Body of pancreas (tissue), 4 donors: ENCODE measurements around the gene MOV10L1. TPM values are rescaled to one million over a fixed set of nuclear protein-coding genes. Genes with fewer than 3 reads are reported as not detected.
"Not testable (repeated sequence)": the region's sequence is repeated elsewhere in the genome, so short reads cannot be mapped to it uniquely, and the experiment has no call there.

ENCODE experiments used
- ATAC-seq: fragments of 150-250 bp; one replicate; pipeline ENCODE4 v1.9.1; 2016
- DNase-seq, 4 donors: peaks; one replicate each; pipeline ENCODE4 v3.0.0-alpha.2; 2019
- H3K27ac ChIP-seq, 4 donors: fragments of 200-600 bp; sonication (generic); 1 replicate in 3 of 4; 2 replicates in 1 of 4; pipeline versions ENCODE4 v1.5.1 to v1.6.1; 2016 to 2019; ENCODE audit warnings: mild to moderate bottlenecking in 1 of 4, mixed read lengths in 1 of 4, moderate library complexity in 1 of 4
- H3K27me3 ChIP-seq, 2 donors: fragments of 200-600 bp; sonication (generic); one replicate each; pipeline ENCODE4 v1.6.0; 2016; ENCODE audit warnings: mild to moderate bottlenecking in 1 of 2
- H3K36me3 ChIP-seq, 2 donors: fragments of 200-600 bp; sonication (generic); replicated peaks in 1 of 2; 2 replicates each; pipeline ENCODE4 v1.5.1; 2016; ENCODE audit warnings: low read depth in 2 of 2; ENCODE audit not compliant: insufficient read depth in 1 of 2
- H3K4me1 ChIP-seq: fragments of 200-600 bp; sonication (generic); one replicate; pipeline ENCODE4 v1.6.0; 2016
- H3K4me3 ChIP-seq, 2 donors: fragments of 200-600 bp; sonication (generic); 1 replicate in 1 of 2; 2 replicates in 1 of 2; pipeline ENCODE4 v1.5.1; 2016 to 2019
- H3K9me3 ChIP-seq, 3 donors: fragments of 200-600 bp; sonication (generic); 1 replicate in 2 of 3; 2 replicates in 1 of 3; pipeline ENCODE4 v1.5.1; 2016
- CTCF ChIP-seq, 7 experiments: fragments of 450-650 bp in 4 of 7; fragments of 200-600 bp in 3 of 7; sonication (generic) in 3 of 7; IDR thresholded peaks; one replicate each; pipeline ENCODE4 v1.5.1; 2016 to 2019; ENCODE audit warnings: antibody characterized with exemption in 7 of 7
- POLR2A ChIP-seq, 3 donors: fragments of 450-650 bp; IDR thresholded peaks; one replicate each; pipeline ENCODE4 v1.6.1; 2016; ENCODE audit warnings: antibody characterized with exemption in 3 of 3, mild to moderate bottlenecking in 2 of 3
- WGBS, 2 donors: methylation state at CpG; one replicate each; pipeline ENCODE4 v1.1.5; 2017; 5-methylcytosine and 5-hydroxymethylcytosine counted together
- intact Hi-C: fragments of 100-400 bp; cut with DNase I; formaldehyde crosslinking; loops from one replicate; pipeline ENCODE4 v1.15.1; 2023
- total RNA-seq, 2 donors: library from RNA; depleted of rRNA; stranded (reverse); fragments of >200 nt; gene quantifications; one replicate each; pipeline ENCODE4 v1.1.0, GENCODE V29; 2016

MOV10L1 gene
- total RNA-seq, 2 donors from 2014 or later = 0.52 TPM; not detected in 1

GRCh38 chr22:50129121-50129736, 39.4 kb downstream of the MOV10L1 start:
- Histone ChIP-seq H3K4me1 (no peaks in the 10 kb centered on the region), H3K27me3 (no peaks in the 10 kb centered on the region), H3K9me3 (no peaks in the 10 kb centered on the region), H3K27ac (no peak overlapping the region), H3K36me3 (no peaks in the 10 kb centered on the region), H3K4me3 (no peak overlapping the region)
- WGBS, 2 donors = 67 to 75% methylated on average over 10 of the region's 10 CpGs
- ATAC-seq (no peak), DNase-seq (no peak)
- intact Hi-C loops = no loop called here
- TF ChIP-seq POLR2A (IDR thresholded peaks at IDR 0.05) (no peak), CTCF (IDR thresholded peaks at IDR 0.05) (no peak)

GRCh38 chr22:50131894-50132293, 42.1 kb downstream of the MOV10L1 start:
- ATAC-seq = no peak
- no peak for DNase-seq
- intact Hi-C loops = no loop called here
- Histone ChIP-seq H3K36me3 (no peaks in the 10 kb centered on the region), H3K4me3 (no peak overlapping the region), H3K27ac (no peak overlapping the region), H3K9me3 (no peaks in the 10 kb centered on the region), H3K4me1 (no peaks in the 10 kb centered on the region), H3K27me3 (no peaks in the 10 kb centered on the region)
- TF ChIP-seq CTCF (IDR thresholded peaks at IDR 0.05) = no peak
- no peak for TF ChIP-seq POLR2A (IDR thresholded peaks at IDR 0.05)
- 89 to 90% methylated on average over 1 to 4 of the region's 4 CpGs for WGBS, 2 donors

- ATAC-seq = no peak
- H3K27me3 ChIP-seq = no peaks in the 10 kb centered on the region
- H3K36me3 ChIP-seq = no peaks in the 10 kb centered on the region
- no peaks in the 10 kb centered on the region for H3K4me1 ChIP-seq
- intact Hi-C loops = no loop called here
- no peak overlapping the region for H3K27ac ChIP-seq
- TF ChIP-seq CTCF (IDR thresholded peaks at IDR 0.05) = no peak
- TF ChIP-seq POLR2A (IDR thresholded peaks at IDR 0.05) = no peak
- no peaks in the 10 kb centered on the region for H3K9me3 ChIP-seq
- no peak for DNase-seq
- WGBS, 2 donors = 67 to 74% methylated on average over 10 of the region's 10 CpGs
- no peak overlapping the region for H3K4me3 ChIP-seq
Observed at GRCh38 chr22:50134481-50134880, 44.7 kb downstream of the MOV10L1 start.

GRCh38 chr22:50136581-50137015, 46.8 kb downstream of the MOV10L1 start:
- Histone ChIP-seq H3K27ac (no peak overlapping the region), H3K4me3 (no peak overlapping the region), H3K27me3 (no peaks in the 10 kb centered on the region), H3K4me1 (peaks cover 12% of the 10 kb centered on the region), H3K36me3 (no peaks in the 10 kb centered on the region), H3K9me3 (no peaks in the 10 kb centered on the region)
- intact Hi-C loops = no loop called here
- ATAC-seq = no peak
- WGBS, 2 donors = 71 to 74% methylated on average over 5 of the region's 5 CpGs
- no peak for DNase-seq
- TF ChIP-seq CTCF (IDR thresholded peaks at IDR 0.05) (no peak), POLR2A (IDR thresholded peaks at IDR 0.05) (no peak)

GRCh38 chr22:50137277-50137676, 47.5 kb downstream of the MOV10L1 start:
- Histone ChIP-seq H3K4me1 (peaks cover 19% of the 10 kb centered on the region), H3K4me3 (peak overlapping the region in 1 of 2 donors; percentile 15)
- 95 to 97% methylated on average over 9 of the region's 9 CpGs for WGBS, 2 donors
- H3K27ac ChIP-seq, H3K27me3 ChIP-seq, H3K36me3 ChIP-seq, intact Hi-C loops, H3K9me3 ChIP-seq, DNase-seq, ATAC-seq: not testable (repeated sequence)
